Body of pancreas (tissue), 4 donors: ENCODE measurements around the gene CMIP.

ENCODE experiments used
- CTCF ChIP-seq, 7 experiments: fragments of 450-650 bp in 4 of 7; fragments of 200-600 bp in 3 of 7; sonication (generic) in 3 of 7; IDR thresholded peaks; one replicate each; pipeline ENCODE4 v1.5.1; 2016 to 2019; ENCODE audit warnings: antibody characterized with exemption in 7 of 7
- POLR2A ChIP-seq, 3 donors: fragments of 450-650 bp; IDR thresholded peaks; one replicate each; pipeline ENCODE4 v1.6.1; 2016; ENCODE audit warnings: antibody characterized with exemption in 3 of 3, mild to moderate bottlenecking in 2 of 3

GRCh38 chr16:81468269-81468902, 23.8 kb downstream of the CMIP start:
- TF ChIP-seq POLR2A (IDR thresholded peaks at IDR 0.05): no peak
- TF ChIP-seq CTCF (IDR thresholded peaks at IDR 0.05): no peak
